Neural crest cell (in vitro differentiated cells): Measurements from ENCODE around the gene HSP90B1. TPM values are rescaled to one million over a fixed set of nuclear protein-coding genes. Genes with fewer than 3 reads are reported as not detected.

Experiments
- DNase-seq: peaks from one replicate; pipeline ENCODE4 v3.0.0; 2021; ENCODE audit warnings: low read depth, mixed read lengths, low spot score
- H3K27ac Mint-ChIP-seq: one replicate; pipeline ENCODE4 v1.8.0; 2021; ENCODE audit warnings: mild to moderate bottlenecking, mixed read lengths; ENCODE audit not compliant: unreplicated experiment
- H3K27me3 Mint-ChIP-seq: 2 replicates; pipeline ENCODE4 v1.8.0; 2021; ENCODE audit warnings: low read depth, mild to moderate bottlenecking, mixed read lengths
- H3K36me3 Mint-ChIP-seq: 2 replicates; pipeline ENCODE4 v1.8.0; 2021; ENCODE audit warnings: low read depth, mild to moderate bottlenecking, mixed read lengths
- H3K4me1 Mint-ChIP-seq: 2 replicates; pipeline ENCODE4 v1.8.0; 2021; ENCODE audit warnings: mixed read lengths
- H3K4me3 Mint-ChIP-seq: one replicate; pipeline ENCODE4 v1.8.0; 2021; ENCODE audit warnings: mild to moderate bottlenecking, mixed read lengths
- H3K9me3 Mint-ChIP-seq: 2 replicates; pipeline ENCODE4 v1.8.0; 2021; ENCODE audit warnings: mixed read lengths
- CTCF ChIP-seq: fragments of 200-600 bp; sonication (generic); conservative IDR thresholded peaks from 2 replicates; pipeline ENCODE4 v1.5.0; 2021; ENCODE audit warnings: antibody characterized with exemption, mild to moderate bottlenecking
- total RNA-seq: library from RNA; stranded (reverse); gene quantifications from 2 replicates; pipeline ENCODE4 v1.2.1, GENCODE V29; 2021

The HSP90B1 gene
- total RNA-seq, 1 donor from 2014 or later = 566 TPM

GRCh38 chr12:103956509-103957027 is 26.4 kb downstream of the HSP90B1 start:
- Mint-ChIP-seq H3K4me1 (peaks cover 32% of the 10 kb centered on the region), H3K27me3 (peaks cover 3% of the 10 kb centered on the region), H3K27ac (peak overlapping the region; percentile 97), H3K36me3 (peaks cover 7% of the 10 kb centered on the region), H3K9me3 (no peaks in the 10 kb centered on the region), H3K4me3 (peak overlapping the region; percentile 98)
- no peak for DNase-seq
- no peak for TF ChIP-seq CTCF

- no peak for TF ChIP-seq CTCF
- Mint-ChIP-seq H3K9me3 (no peaks in the 10 kb centered on the region), H3K4me1 (peaks cover 33% of the 10 kb centered on the region), H3K27ac (peak overlapping the region; percentile 97), H3K4me3 (peak overlapping the region; percentile 98), H3K27me3 (peaks cover 3% of the 10 kb centered on the region), H3K36me3 (peaks cover 3% of the 10 kb centered on the region)
- DNase-seq = no peak
These were observed 27.7 kb downstream of the HSP90B1 start for GRCh38 chr12:103957865-103958388.

GRCh38 chr12:103958621-103959020 is 28.4 kb downstream of the HSP90B1 start:
- no peaks in the 10 kb centered on the region for H3K9me3 Mint-ChIP-seq
- H3K4me1 Mint-ChIP-seq = peaks cover 35% of the 10 kb centered on the region
- no peak for DNase-seq
- peaks cover 3% of the 10 kb centered on the region for H3K27me3 Mint-ChIP-seq
- peak overlapping the region; percentile 58 for H3K4me3 Mint-ChIP-seq
- H3K27ac Mint-ChIP-seq = no peak overlapping the region
- no peak for TF ChIP-seq CTCF
- peaks cover 2% of the 10 kb centered on the region for H3K36me3 Mint-ChIP-seq

DNA sequence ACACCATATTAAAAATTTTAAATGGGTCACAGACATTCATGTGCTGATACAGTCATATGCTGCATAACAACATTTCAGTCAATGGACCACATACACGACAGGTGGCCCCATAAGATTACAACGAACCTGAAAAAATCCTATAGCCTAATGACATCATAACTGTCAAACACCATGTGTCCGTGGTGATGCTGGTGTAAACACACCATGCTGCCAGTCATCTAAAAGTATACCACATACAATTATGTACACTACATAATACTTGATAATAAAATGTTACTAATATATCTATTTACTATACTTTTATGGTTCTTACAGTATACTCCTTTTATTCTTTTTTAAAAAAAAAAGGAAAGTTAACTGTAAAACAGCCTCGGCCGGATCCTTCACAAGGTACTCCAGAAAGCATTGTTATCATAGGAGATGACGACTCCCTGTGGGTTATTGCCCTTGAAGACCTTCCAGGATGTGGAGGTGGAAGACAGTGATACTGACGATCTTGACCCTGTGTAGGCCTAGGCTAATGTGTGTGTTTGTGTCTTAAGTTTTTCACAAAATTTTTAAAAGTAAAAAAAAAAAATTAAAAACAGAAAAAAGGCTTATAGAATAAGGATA is 30.5 kb downstream of the HSP90B1 start:
- Mint-ChIP-seq H3K9me3 (no peaks in the 10 kb centered on the region), H3K4me3 (peak overlapping the region; percentile 52), H3K36me3 (no peaks in the 10 kb centered on the region), H3K4me1 (peaks cover 45% of the 10 kb centered on the region), H3K27me3 (peaks cover 3% of the 10 kb centered on the region), H3K27ac (no peak overlapping the region)
- no peak for DNase-seq
- TF ChIP-seq CTCF = no peak

GRCh38 chr12:103962493-103962892 is 32.3 kb downstream of the HSP90B1 start:
- no peak for DNase-seq
- Mint-ChIP-seq H3K9me3 (no peaks in the 10 kb centered on the region), H3K4me1 (peaks cover 44% of the 10 kb centered on the region), H3K27me3 (no peaks in the 10 kb centered on the region), H3K4me3 (peak overlapping the region; percentile 76), H3K36me3 (no peaks in the 10 kb centered on the region), H3K27ac (no peak overlapping the region)
- no peak for TF ChIP-seq CTCF
